GM12891 (cell line): ENCODE data around the gene KDM2B.

Source experiments
- PAX5 ChIP-seq: IDR thresholded peaks from 2 replicates; pipeline ENCODE4 v1.6.1; 2011; ENCODE audit warnings: low read length, moderate library complexity, mild to moderate bottlenecking; ENCODE audit not compliant: insufficient read depth, severe bottlenecking
- POLR2A ChIP-seq: IDR thresholded peaks from 2 replicates; pipeline ENCODE4 v1.6.1; 2011; ENCODE audit warnings: low read depth, low read length, control low read depth
- POLR2AphosphoS5 ChIP-seq: IDR thresholded peaks from 2 replicates; pipeline ENCODE4 v1.6.1; 2011; ENCODE audit warnings: low read depth, low read length, control low read depth
- POU2F2 ChIP-seq: IDR thresholded peaks from 2 replicates; pipeline ENCODE4 v1.6.1; 2011; ENCODE audit warnings: low read depth, mild to moderate bottlenecking, control low read depth, low read length, moderate library complexity
- SPI1 ChIP-seq: IDR thresholded peaks from 2 replicates; pipeline ENCODE4 v1.6.1; 2011; ENCODE audit warnings: low read depth, low read length, control low read depth
- TAF1 ChIP-seq: IDR thresholded peaks from 2 replicates; pipeline ENCODE4 v1.6.1; 2011; ENCODE audit warnings: low read depth, low read length, control low read depth

DNA sequence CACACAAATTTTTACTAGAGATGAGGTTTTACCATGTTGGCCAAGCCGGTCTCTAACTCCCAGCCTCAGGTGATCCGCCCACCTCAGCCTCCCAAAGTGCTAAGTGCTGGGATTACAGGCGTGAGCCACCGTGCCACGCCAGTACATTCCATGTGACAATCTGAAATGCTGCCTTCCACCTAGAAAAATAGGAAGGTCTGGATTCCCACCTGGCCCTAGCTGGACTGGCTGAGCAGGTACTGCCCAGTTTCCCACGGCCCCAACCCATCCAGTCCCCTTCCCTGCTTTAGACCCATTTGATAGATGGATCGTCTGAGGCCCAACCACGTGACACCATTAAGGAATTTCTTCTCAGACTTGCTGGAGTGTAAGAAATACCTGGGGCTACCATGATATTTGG, 55.4 kb downstream of the KDM2B start:
- TF ChIP-seq POLR2A, result no peak
- no peak for TF ChIP-seq POU2F2
- no peak for TF ChIP-seq POLR2AphosphoS5
- no peak for TF ChIP-seq TAF1
- no peak for TF ChIP-seq PAX5
- TF ChIP-seq SPI1, result no peak
